ENCODE data around the gene KLHL7. TPM values are rescaled to one million over a fixed set of nuclear protein-coding genes. Genes with fewer than 3 reads are reported as not detected.

KLHL7 gene
- total RNA-seq, 1 experiment from 2014 or later: 46.3 TPM

GRCh38 chr7:23183279-23184012 is 77.9 kb downstream of the KLHL7 start:
- no peaks in the 10 kb centered on the region for H3K27me3 ChIP-seq (ENCODE audit: insufficient read depth, low read depth)
- H3K36me3 ChIP-seq (ENCODE audit: low read depth): peaks cover 34% of the 10 kb centered on the region
- H3K79me2 ChIP-seq (ENCODE audit: low read depth): peaks cover 62% of the 10 kb centered on the region
- peak overlapping the region; percentile 87 for H3K27ac ChIP-seq
- intact Hi-C loops (cut with micrococcal nuclease; ENCODE audit: unreplicated experiment): loop anchor here (2.0 to 10.0 kb wide), 5 partner anchors 161 to 621 kb away; partner anchors contain the start of gene IL6
- peak in 1 of 2 experiments; percentile 34 for DNase-seq
- peak overlapping the region; percentile 96; the same call in 1 of the 2 replicates for H2AFZ ChIP-seq
- peaks cover 21% of the 10 kb centered on the region for H3F3A ChIP-seq (ENCODE audit: insufficient read depth, low read depth)
- H3K4me2 ChIP-seq: peak overlapping the region; percentile 81
- H3K9me2 ChIP-seq (ENCODE audit: insufficient read depth): no peaks in the 10 kb centered on the region
- H3K4me1 ChIP-seq (replicated peaks; ENCODE audit: insufficient read depth): peaks cover 27% of the 10 kb centered on the region
- H3K4me3 ChIP-seq: peak overlapping the region; percentile 98
- POLR2A ChIA-PET (ENCODE audit: unreplicated experiment): no interaction called here
- peaks cover 24% of the 10 kb centered on the region; the same call in 1 of the 2 replicates for H4K20me1 ChIP-seq (ENCODE audit: insufficient read depth)
- BruUV-seq (replicated peaks): no TSS peak
- CTCF ChIA-PET: interaction anchor here (0.6 to 1.1 kb wide), 3 partner anchors 90 to 353 kb away, joined by 5 to 8 read pairs (median 5); no protein-coding TSS in a partner anchor
- H3K9me3 ChIP-seq (ENCODE audit: insufficient read depth, low read depth): no peaks in the 10 kb centered on the region
- TF ChIP-seq CTCF (conservative IDR thresholded peaks at IDR 0.05): no peak
- TF ChIP-seq EZH2 (IDR thresholded peaks at IDR 0.05; ENCODE audit: low read depth): no peak

- intact Hi-C loops (cut with micrococcal nuclease; ENCODE audit: unreplicated experiment): loop anchor here (5.0 to 10.0 kb wide), 4 partner anchors 161 to 622 kb away; partner anchors contain the start of gene IL6
- ChIA-PET CTCF (interaction anchor here (0.5 to 1.5 kb wide), 4 partner anchors 88 to 454 kb away, joined by 3 to 13 read pairs (median 5); no protein-coding TSS in a partner anchor), POLR2A (ENCODE audit: unreplicated experiment) (interaction anchor here (0.7 to 0.8 kb wide), 2 partner anchors 98 kb away, joined by 3 to 10 read pairs; no protein-coding TSS in a partner anchor)
- Histone ChIP-seq H4K20me1 (ENCODE audit: insufficient read depth) (peaks cover 24% of the 10 kb centered on the region; the same call in 1 of the 2 replicates), H3K27ac (no peak overlapping the region), H3K4me1 (replicated peaks; ENCODE audit: insufficient read depth) (peaks cover 27% of the 10 kb centered on the region), H3K36me3 (ENCODE audit: low read depth) (peaks cover 42% of the 10 kb centered on the region), H3K4me2 (peak overlapping the region; percentile 81), H3K4me3 (peak overlapping the region; percentile 98), H2AFZ (no peak overlapping the region), H3K27me3 (ENCODE audit: insufficient read depth, low read depth) (no peaks in the 10 kb centered on the region), H3F3A (ENCODE audit: insufficient read depth, low read depth) (peaks cover 21% of the 10 kb centered on the region), H3K9me2 (ENCODE audit: insufficient read depth) (no peaks in the 10 kb centered on the region), H3K79me2 (ENCODE audit: low read depth) (peaks cover 70% of the 10 kb centered on the region), H3K9me3 (ENCODE audit: insufficient read depth, low read depth) (no peaks in the 10 kb centered on the region)
- no TSS peak for BruUV-seq (replicated peaks)
- DNase-seq: peak in 1 of 2 experiments; percentile 11
- TF ChIP-seq CTCF (conservative IDR thresholded peaks at IDR 0.05) (no peak), EZH2 (IDR thresholded peaks at IDR 0.05; ENCODE audit: low read depth) (no peak)
Measured at GRCh38 chr7:23184291-23184690, 78.7 kb downstream of the KLHL7 start.

- H3K4me2 ChIP-seq: peak overlapping the region; percentile 81
- intact Hi-C loops (cut with micrococcal nuclease; ENCODE audit: unreplicated experiment): loop anchor here (1.0 to 10.0 kb wide), 6 partner anchors 88 to 623 kb away; partner anchors contain the start of gene IL6
- H4K20me1 ChIP-seq (ENCODE audit: insufficient read depth): peaks cover 30% of the 10 kb centered on the region
- H3K27ac ChIP-seq: no peak overlapping the region
- H3K4me1 ChIP-seq (replicated peaks; ENCODE audit: insufficient read depth): peaks cover 27% of the 10 kb centered on the region
- peaks cover 48% of the 10 kb centered on the region for H3K36me3 ChIP-seq (ENCODE audit: low read depth)
- H3K9me2 ChIP-seq (ENCODE audit: insufficient read depth): no peaks in the 10 kb centered on the region
- no peak overlapping the region for H2AFZ ChIP-seq
- peaks cover 71% of the 10 kb centered on the region for H3K79me2 ChIP-seq (ENCODE audit: low read depth)
- DNase-seq: peak; percentile 34 to 55
- H3K9me3 ChIP-seq (ENCODE audit: insufficient read depth, low read depth): no peaks in the 10 kb centered on the region
- peaks cover 22% of the 10 kb centered on the region for H3F3A ChIP-seq (ENCODE audit: insufficient read depth, low read depth)
- no TSS peak for BruUV-seq (replicated peaks)
- ChIA-PET POLR2A (ENCODE audit: unreplicated experiment) (interaction anchor here (0.5 to 0.8 kb wide), 5 partner anchors 83 to 1771 kb away, joined by 3 to 10 read pairs (median 5); no protein-coding TSS in a partner anchor), CTCF (interaction anchor here (0.5 to 1.5 kb wide), 6 partner anchors 88 to 612 kb away, joined by 3 to 13 read pairs (median 3); no protein-coding TSS in a partner anchor)
- H3K27me3 ChIP-seq (ENCODE audit: insufficient read depth, low read depth): no peaks in the 10 kb centered on the region
- H3K4me3 ChIP-seq: no peak overlapping the region
- peak; percentile 67 for TF ChIP-seq CTCF (conservative IDR thresholded peaks at IDR 0.05)
- TF ChIP-seq EZH2 (IDR thresholded peaks at IDR 0.05; ENCODE audit: low read depth): no peak
Measured at GRCh38 chr7:23184709-23185359, 79.2 kb downstream of the KLHL7 start.
